ENCODE results near the gene MIAT. TPM values are rescaled to one million over a fixed set of nuclear protein-coding genes. Genes with fewer than 3 reads are reported as not detected.

The MIAT gene
- total RNA-seq, 1 donor from 2014 or later: 0.12 TPM

DNA sequence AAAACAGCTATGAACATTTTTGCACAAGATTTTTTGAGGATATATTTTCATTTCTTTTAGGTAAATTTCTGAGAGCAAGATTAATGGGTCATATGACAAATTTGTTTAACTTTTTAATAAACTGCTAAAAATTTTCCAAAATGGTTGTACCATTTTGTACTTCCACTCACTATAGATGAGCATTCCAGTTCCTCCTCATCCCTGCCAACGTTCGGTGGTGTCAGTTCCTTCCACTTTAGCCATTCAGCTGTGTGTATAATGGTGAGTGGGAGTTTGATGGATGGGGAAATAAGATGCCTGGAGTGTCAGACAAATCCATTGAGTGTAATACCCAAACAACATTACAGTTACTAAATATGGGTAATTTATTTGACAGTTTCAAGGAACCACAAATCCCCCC is 49.7 kb downstream of the MIAT start:
- TF ChIP-seq CTCF (conservative IDR thresholded peaks at IDR 0.05; ENCODE audit: low read depth, low read length): no peak
- DNase-seq (ENCODE audit: low read depth): no peak
- no peak overlapping the region for H3K4me3 ChIP-seq (ENCODE audit: low read depth, low read length)

- DNase-seq (ENCODE audit: low read depth): peak; percentile 37
- no peak for TF ChIP-seq CTCF (conservative IDR thresholded peaks at IDR 0.05; ENCODE audit: low read depth, low read length)
- H3K4me3 ChIP-seq (ENCODE audit: low read depth, low read length): no peak overlapping the region
These were observed 50.2 kb downstream of the MIAT start for GRCh38 chr22:26707581-26707980.

DNA sequence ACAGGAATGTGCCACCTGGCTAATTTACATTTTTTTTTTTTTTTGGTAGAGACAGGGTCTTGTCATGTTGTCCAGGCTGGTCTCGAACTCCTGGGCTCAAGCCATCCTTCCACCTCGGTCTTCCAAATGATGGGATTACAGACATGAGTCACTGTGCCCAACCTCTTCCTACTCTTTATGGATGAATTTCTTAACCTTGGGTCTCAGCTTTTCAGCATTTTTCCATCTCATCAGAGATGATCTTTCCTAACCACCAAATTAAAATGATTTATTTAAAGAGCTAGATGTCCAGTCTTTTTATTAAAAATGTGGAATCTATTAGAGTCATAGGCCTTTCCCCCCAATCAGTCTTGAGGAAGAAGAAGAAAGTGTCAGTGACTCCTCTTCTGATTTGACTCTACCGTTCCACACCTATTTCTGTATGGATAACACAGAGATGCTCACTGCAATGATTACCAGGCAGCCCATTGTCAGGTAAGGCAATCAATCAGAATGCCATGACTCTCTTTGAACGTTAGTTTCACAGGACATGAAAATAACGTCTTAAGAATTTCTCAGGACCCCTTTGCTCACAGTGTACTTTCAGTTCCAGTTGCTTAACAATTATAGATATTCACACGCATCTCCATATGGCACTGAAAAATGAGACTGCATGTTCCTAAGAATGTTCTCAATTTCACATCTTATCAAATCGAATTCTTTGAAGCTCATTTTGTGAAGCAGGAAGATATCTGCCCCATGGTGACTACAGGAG is 51.0 kb downstream of the MIAT start:
- no peak overlapping the region for H3K4me3 ChIP-seq (ENCODE audit: low read depth, low read length)
- no peak for DNase-seq (ENCODE audit: low read depth)
- TF ChIP-seq CTCF (conservative IDR thresholded peaks at IDR 0.05; ENCODE audit: low read depth, low read length): no peak

DNA sequence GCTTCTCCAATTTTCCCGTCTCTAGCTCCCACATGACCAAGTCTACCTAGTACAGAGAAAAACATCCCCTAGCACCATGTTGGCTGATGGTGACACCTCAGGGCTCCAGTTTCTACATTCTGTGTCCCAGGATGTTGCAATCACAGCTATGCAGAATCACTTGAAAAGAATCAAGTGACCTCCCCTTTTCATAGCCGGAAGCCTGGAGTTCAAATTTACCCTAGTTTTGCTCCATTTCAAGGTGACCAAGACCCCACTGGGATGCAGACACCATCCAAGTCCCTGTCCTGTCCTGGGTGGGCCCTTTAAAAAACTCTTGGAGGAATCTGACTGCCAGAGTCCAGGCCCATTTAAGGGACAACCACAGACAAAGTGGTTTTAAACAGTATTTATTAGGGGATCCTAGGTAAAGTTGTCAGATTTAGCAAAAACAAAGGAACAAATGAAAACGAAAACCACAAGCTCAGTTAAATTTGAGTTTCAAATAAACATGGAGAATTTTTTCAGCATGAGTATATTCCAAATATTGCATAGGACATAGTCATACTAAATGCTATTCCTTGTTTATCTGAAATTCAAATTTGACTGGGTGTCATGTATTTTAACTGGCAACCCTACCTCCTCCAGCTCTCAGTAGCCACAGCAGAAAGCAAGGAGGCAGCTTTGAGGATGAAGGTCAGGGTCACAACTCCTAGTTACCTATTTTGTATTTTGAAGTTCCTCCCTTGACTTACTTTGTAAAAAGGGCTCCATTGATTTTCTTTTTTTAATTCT is 52.4 kb downstream of the MIAT start:
- no peak for DNase-seq (ENCODE audit: low read depth)
- H3K4me3 ChIP-seq (ENCODE audit: low read depth, low read length): no peak overlapping the region
- no peak for TF ChIP-seq CTCF (conservative IDR thresholded peaks at IDR 0.05; ENCODE audit: low read depth, low read length)

DNA sequence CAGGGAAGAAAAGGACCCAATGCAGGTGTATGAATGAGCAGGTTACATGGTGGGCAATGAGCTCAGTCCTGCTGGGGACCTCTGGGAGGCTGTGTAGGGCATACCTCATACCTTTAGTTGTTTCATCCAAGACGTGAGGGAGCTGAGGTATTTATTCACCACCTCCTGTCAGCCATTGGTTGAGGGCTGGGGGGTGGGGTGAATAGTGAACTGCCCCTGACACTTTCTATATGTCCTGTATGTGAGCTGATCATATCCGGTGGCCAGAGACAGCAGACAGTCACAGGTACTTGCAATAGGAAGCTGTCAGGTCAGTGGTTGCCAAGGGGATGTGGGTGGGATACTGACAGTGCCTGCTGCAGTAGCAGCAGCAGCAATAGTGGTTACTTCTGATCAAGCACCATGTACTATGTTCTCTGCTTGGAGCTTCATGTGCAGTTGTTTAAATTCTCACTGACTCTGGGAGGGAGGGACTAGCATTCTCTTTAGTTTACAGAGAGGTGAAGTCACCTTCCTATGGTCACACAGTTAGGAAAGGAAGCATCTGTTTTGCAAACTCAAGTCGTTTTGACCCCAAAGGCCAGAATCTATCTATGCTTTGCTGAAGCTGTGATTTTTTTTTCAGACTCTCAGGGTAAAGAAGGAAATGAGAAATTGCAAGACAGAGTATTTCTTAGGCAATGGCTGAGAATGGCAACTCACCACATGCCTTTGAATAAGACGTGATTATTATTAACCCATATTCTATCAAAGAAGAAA is 54.0 kb downstream of the MIAT start:
- no peak for DNase-seq (ENCODE audit: low read depth)
- no peak overlapping the region for H3K4me3 ChIP-seq (ENCODE audit: low read depth, low read length)
- TF ChIP-seq CTCF (conservative IDR thresholded peaks at IDR 0.05; ENCODE audit: low read depth, low read length): no peak

GRCh38 chr22:26712158-26712557 is 54.8 kb downstream of the MIAT start:
- TF ChIP-seq CTCF (conservative IDR thresholded peaks at IDR 0.05; ENCODE audit: low read depth, low read length): no peak
- DNase-seq (ENCODE audit: low read depth): no peak
- no peak overlapping the region for H3K4me3 ChIP-seq (ENCODE audit: low read depth, low read length)

Data from epithelial cell of proximal tubule (primary cell).